ENCODE results near the gene SARS2. TPM values are rescaled to one million over a fixed set of nuclear protein-coding genes. Genes with fewer than 3 reads are reported as not detected.

SARS2 gene
- total RNA-seq, 1 donor from 2014 or later, result 21.6 TPM

GRCh38 chr19:38898788-38899446 lies 31.6 kb downstream of the SARS2 start:
- no peak for TF ChIP-seq CTCF (IDR thresholded peaks at IDR 0.05)
- peak overlapping the region; percentile 96 for H3K4me3 ChIP-seq
- no peaks in the 10 kb centered on the region for H3K36me3 ChIP-seq
- H3K27me3 ChIP-seq, result no peaks in the 10 kb centered on the region
- peaks cover 25% of the 10 kb centered on the region for H3K4me1 ChIP-seq
- no peak for DNase-seq
- intact Hi-C loops (cut with DNase I), result no loop called here
- H3K9me3 ChIP-seq, result no peaks in the 10 kb centered on the region
- peak overlapping the region; percentile 89 for H3K27ac ChIP-seq
- no peak for ATAC-seq

GRCh38 chr19:38894968-38895367 lies 35.6 kb downstream of the SARS2 start:
- Histone ChIP-seq H3K27ac (no peak overlapping the region), H3K9me3 (no peaks in the 10 kb centered on the region), H3K27me3 (no peaks in the 10 kb centered on the region), H3K36me3 (peaks cover 25% of the 10 kb centered on the region), H3K4me1 (peaks cover 17% of the 10 kb centered on the region), H3K4me3 (no peak overlapping the region)
- DNase-seq, result no peak
- no peak for TF ChIP-seq CTCF (IDR thresholded peaks at IDR 0.05)
- no peak for ATAC-seq
- intact Hi-C loops (cut with DNase I), result no loop called here

GRCh38 chr19:38893341-38893771 lies 37.2 kb downstream of the SARS2 start:
- no peaks in the 10 kb centered on the region for H3K9me3 ChIP-seq
- intact Hi-C loops (cut with DNase I), result no loop called here
- peak; percentile 23 for ATAC-seq
- H3K27ac ChIP-seq, result peak overlapping the region; percentile 6
- H3K4me3 ChIP-seq, result no peak overlapping the region
- no peak for TF ChIP-seq CTCF (IDR thresholded peaks at IDR 0.05)
- peaks cover 41% of the 10 kb centered on the region for H3K36me3 ChIP-seq
- H3K4me1 ChIP-seq, result peaks cover 11% of the 10 kb centered on the region
- DNase-seq, result no peak
- H3K27me3 ChIP-seq, result no peaks in the 10 kb centered on the region

GRCh38 chr19:38892841-38893240 lies 37.7 kb downstream of the SARS2 start:
- Histone ChIP-seq H3K27me3 (no peaks in the 10 kb centered on the region), H3K4me3 (no peak overlapping the region), H3K36me3 (peaks cover 43% of the 10 kb centered on the region), H3K9me3 (no peaks in the 10 kb centered on the region), H3K4me1 (peaks cover 5% of the 10 kb centered on the region), H3K27ac (no peak overlapping the region)
- intact Hi-C loops (cut with DNase I), result no loop called here
- DNase-seq (no peak), ATAC-seq (no peak)
- no peak for TF ChIP-seq CTCF (IDR thresholded peaks at IDR 0.05)

GRCh38 chr19:38891771-38892170 lies 38.8 kb downstream of the SARS2 start:
- intact Hi-C loops (cut with DNase I), result no loop called here
- DNase-seq, result no peak
- no peak overlapping the region for H3K27ac ChIP-seq

More at GRCh38 chr19:38891771-38892170, 38.8 kb downstream of the SARS2 start:
- TF ChIP-seq CTCF (IDR thresholded peaks at IDR 0.05), result no peak
- H3K27me3 ChIP-seq, result no peaks in the 10 kb centered on the region
- peaks cover 43% of the 10 kb centered on the region for H3K36me3 ChIP-seq
- no peaks in the 10 kb centered on the region for H3K4me1 ChIP-seq
- H3K9me3 ChIP-seq, result no peaks in the 10 kb centered on the region
- ATAC-seq, result no peak
- H3K4me3 ChIP-seq, result no peak overlapping the region
